HCT116 (cell line): ENCODE measurements around the gene SOX6.

Experiments used
- CTCF ChIP-seq, 3 experiments: fragments of 200-600 bp in 1 of 3; sonication (generic) in 1 of 3; IDR thresholded peaks in 2 of 3; conservative IDR thresholded peaks in 1 of 3; 2 replicates each; pipeline ENCODE4 v1.5.1; 2012 to 2017; ENCODE audit warnings: low read depth in 2 of 3, low read length in 2 of 3, antibody characterized with exemption in 1 of 3, borderline replicate concordance in 1 of 3, control low read depth in 1 of 3, mild to moderate bottlenecking in 1 of 3, mixed read lengths in 1 of 3, mixed run types in 1 of 3, moderate library complexity in 1 of 3; ENCODE audit not compliant: insufficient read depth in 1 of 3
- ELF1 ChIP-seq: IDR thresholded peaks from 2 replicates; pipeline ENCODE4 v1.6.1; 2012; ENCODE audit warnings: low read depth, borderline replicate concordance
- EZH2phosphoT487 ChIP-seq: fragments of 200-600 bp; IDR thresholded peaks from 2 replicates; pipeline ENCODE4 v1.6.1; 2018; ENCODE audit warnings: antibody characterized with exemption, borderline replicate concordance
- JUND ChIP-seq: IDR thresholded peaks from 2 replicates; pipeline ENCODE4 v1.6.1; 2012
- POLR2A ChIP-seq: IDR thresholded peaks from 2 replicates; pipeline ENCODE4 v1.7.0; 2011; ENCODE audit warnings: borderline replicate concordance; ENCODE audit not compliant: insufficient read depth, insufficient read length; ENCODE audit errors: extremely low read depth
- POLR2AphosphoS5 ChIP-seq: IDR thresholded peaks from 2 replicates; pipeline ENCODE4 v1.6.1; 2011; ENCODE audit warnings: mild to moderate bottlenecking, low read depth, low read length, moderate library complexity
- SP1 ChIP-seq: IDR thresholded peaks from 2 replicates; pipeline ENCODE4 v1.6.1; 2012; ENCODE audit warnings: low read depth
- SRF ChIP-seq: IDR thresholded peaks from 2 replicates; pipeline ENCODE4 v1.6.1; 2012; ENCODE audit warnings: low read depth
- ZBTB33 ChIP-seq: IDR thresholded peaks from 2 replicates; pipeline ENCODE4 v1.6.1; 2011; ENCODE audit warnings: mild to moderate bottlenecking, low read length, moderate library complexity; ENCODE audit not compliant: insufficient replicate concordance; ENCODE audit errors: extremely low read depth
- TF ChIP-seq, protein P1 (sequence below): IDR thresholded peaks from 2 replicates; pipeline ENCODE4 v1.6.1; 2012; ENCODE audit warnings: low read depth
- TF ChIP-seq, protein P2 (sequence below): IDR thresholded peaks from 2 replicates; pipeline ENCODE4 v1.6.1; 2012

DNA sequence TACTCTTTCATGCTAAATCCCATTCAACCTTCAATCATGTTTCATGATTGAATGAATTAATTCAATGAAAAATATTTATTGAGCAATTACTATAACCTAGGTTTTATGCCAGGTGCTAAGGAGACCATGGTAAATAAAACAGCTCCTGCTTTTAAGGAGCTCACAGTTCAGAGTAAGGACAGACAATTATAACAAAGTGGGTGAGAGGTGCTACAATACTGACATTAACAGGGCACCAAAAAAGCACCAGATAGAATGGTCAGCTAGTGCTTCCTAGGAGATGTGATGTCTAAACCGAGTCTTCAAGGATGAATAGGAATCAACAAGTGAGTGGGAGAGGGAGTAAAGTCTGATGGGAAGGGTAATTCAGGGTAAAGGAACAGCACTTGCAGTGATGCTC lies 366.7 kb downstream of the SOX6 start:
- TF ChIP-seq CTCF (IDR thresholded peaks at IDR 0.05 in 2 of 3, conservative IDR thresholded peaks at IDR 0.05 in 1 of 3; ENCODE audit: borderline replicate concordance in 1 of 3, insufficient read depth in 1 of 3, low read depth in 2 of 3, low read length in 2 of 3) (no peak), POLR2A (no peak), JUND (no peak), SRF (no peak), POLR2AphosphoS5 (no peak), ZBTB33 (no peak), SP1 (no peak), ELF1 (no peak), EZH2phosphoT487 (no peak)
- TF ChIP-seq, protein P1, sequence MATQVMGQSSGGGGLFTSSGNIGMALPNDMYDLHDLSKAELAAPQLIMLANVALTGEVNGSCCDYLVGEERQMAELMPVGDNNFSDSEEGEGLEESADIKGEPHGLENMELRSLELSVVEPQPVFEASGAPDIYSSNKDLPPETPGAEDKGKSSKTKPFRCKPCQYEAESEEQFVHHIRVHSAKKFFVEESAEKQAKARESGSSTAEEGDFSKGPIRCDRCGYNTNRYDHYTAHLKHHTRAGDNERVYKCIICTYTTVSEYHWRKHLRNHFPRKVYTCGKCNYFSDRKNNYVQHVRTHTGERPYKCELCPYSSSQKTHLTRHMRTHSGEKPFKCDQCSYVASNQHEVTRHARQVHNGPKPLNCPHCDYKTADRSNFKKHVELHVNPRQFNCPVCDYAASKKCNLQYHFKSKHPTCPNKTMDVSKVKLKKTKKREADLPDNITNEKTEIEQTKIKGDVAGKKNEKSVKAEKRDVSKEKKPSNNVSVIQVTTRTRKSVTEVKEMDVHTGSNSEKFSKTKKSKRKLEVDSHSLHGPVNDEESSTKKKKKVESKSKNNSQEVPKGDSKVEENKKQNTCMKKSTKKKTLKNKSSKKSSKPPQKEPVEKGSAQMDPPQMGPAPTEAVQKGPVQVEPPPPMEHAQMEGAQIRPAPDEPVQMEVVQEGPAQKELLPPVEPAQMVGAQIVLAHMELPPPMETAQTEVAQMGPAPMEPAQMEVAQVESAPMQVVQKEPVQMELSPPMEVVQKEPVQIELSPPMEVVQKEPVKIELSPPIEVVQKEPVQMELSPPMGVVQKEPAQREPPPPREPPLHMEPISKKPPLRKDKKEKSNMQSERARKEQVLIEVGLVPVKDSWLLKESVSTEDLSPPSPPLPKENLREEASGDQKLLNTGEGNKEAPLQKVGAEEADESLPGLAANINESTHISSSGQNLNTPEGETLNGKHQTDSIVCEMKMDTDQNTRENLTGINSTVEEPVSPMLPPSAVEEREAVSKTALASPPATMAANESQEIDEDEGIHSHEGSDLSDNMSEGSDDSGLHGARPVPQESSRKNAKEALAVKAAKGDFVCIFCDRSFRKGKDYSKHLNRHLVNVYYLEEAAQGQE = no peak
- TF ChIP-seq, protein P2, sequence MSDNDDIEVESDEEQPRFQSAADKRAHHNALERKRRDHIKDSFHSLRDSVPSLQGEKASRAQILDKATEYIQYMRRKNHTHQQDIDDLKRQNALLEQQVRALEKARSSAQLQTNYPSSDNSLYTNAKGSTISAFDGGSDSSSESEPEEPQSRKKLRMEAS = no peak
